Measurements from ENCODE around the gene APOBEC3F.
"Not testable (repeated sequence)": the region's sequence is repeated elsewhere in the genome, so short reads cannot be mapped to it uniquely, and the experiment has no call there.

Gene APOBEC3F

GRCh38 chr22:39077026-39077840, 36.6 kb downstream of the APOBEC3F start, which contains the start of gene APOBEC3G:
APOBEC3G (plus strand) TSS chr22:39077275; CDS start chr22:39077362, 87 bp downstream.
- Histone ChIP-seq H3K4me3 (ENCODE audit: insufficient read depth, low read length, poor library complexity, severe bottlenecking) (peak within 1 kb of the TSS; percentile 70), H3K9ac (ENCODE audit: low read length) (peak within 1 kb of the TSS; percentile 82), H3K27ac (ENCODE audit: low read depth, low read length) (peak within 1 kb of the TSS; percentile 99), H3K79me2 (ENCODE audit: insufficient read depth, low read length) (peaks cover 19% of the 10 kb centered on the region), H3K4me2 (ENCODE audit: low read depth, low read length, poor library complexity, severe bottlenecking) (peak within 1 kb of the TSS; percentile 75), H3F3A (ENCODE audit: insufficient read depth) (peaks cover 39% of the 10 kb centered on the region)
- H3K27me3 ChIP-seq (ENCODE audit: low read length); H4K20me1 ChIP-seq (ENCODE audit: low read depth, low read length); H2AFZ ChIP-seq (ENCODE audit: low read depth, low read length, severe bottlenecking); H3K9me3 ChIP-seq (ENCODE audit: insufficient read depth, low read length); H3K36me3 ChIP-seq (ENCODE audit: low read length); H3K9me2 ChIP-seq (replicated peaks; ENCODE audit: insufficient read depth, low read length): not testable (repeated sequence)

GRCh38 chr22:39077912-39078311, 37.2 kb downstream of the APOBEC3F start:
- H3K79me2 ChIP-seq (ENCODE audit: insufficient read depth, low read length) = peaks cover 19% of the 10 kb centered on the region
- peak overlapping the region; percentile 70 for H3K4me3 ChIP-seq (ENCODE audit: insufficient read depth, low read length, poor library complexity, severe bottlenecking)
- not testable (repeated sequence) for H3K9me3 ChIP-seq (ENCODE audit: insufficient read depth, low read length); H3K9me2 ChIP-seq (replicated peaks; ENCODE audit: insufficient read depth, low read length); H3K36me3 ChIP-seq (ENCODE audit: low read length); H2AFZ ChIP-seq (ENCODE audit: low read depth, low read length, severe bottlenecking); H3K27me3 ChIP-seq (ENCODE audit: low read length); H4K20me1 ChIP-seq (ENCODE audit: low read depth, low read length)
- H3K4me2 ChIP-seq (ENCODE audit: low read depth, low read length, poor library complexity, severe bottlenecking) = peak overlapping the region; percentile 75
- H3F3A ChIP-seq (ENCODE audit: insufficient read depth) = peaks cover 33% of the 10 kb centered on the region
- H3K9ac ChIP-seq (ENCODE audit: low read length) = peak overlapping the region; percentile 82
- H3K27ac ChIP-seq (ENCODE audit: low read depth, low read length) = peak overlapping the region; percentile 81

GRCh38 chr22:39078329-39078728, 37.7 kb downstream of the APOBEC3F start:
- peak overlapping the region; percentile 75 for H3K4me2 ChIP-seq (ENCODE audit: low read depth, low read length, poor library complexity, severe bottlenecking)
- no peak overlapping the region for H2AFZ ChIP-seq (ENCODE audit: low read depth, low read length, severe bottlenecking)
- peak overlapping the region; percentile 81; the same call in 1 of the 2 replicates for H3K27ac ChIP-seq (ENCODE audit: low read depth, low read length)
- no peaks in the 10 kb centered on the region for H3K27me3 ChIP-seq (ENCODE audit: low read length)
- peak overlapping the region; percentile 70 for H3K4me3 ChIP-seq (ENCODE audit: insufficient read depth, low read length, poor library complexity, severe bottlenecking)
- peaks cover 19% of the 10 kb centered on the region for H3K79me2 ChIP-seq (ENCODE audit: insufficient read depth, low read length)
- no peaks in the 10 kb centered on the region for H4K20me1 ChIP-seq (ENCODE audit: low read depth, low read length)
- H3K9me3 ChIP-seq (ENCODE audit: insufficient read depth, low read length) = no peaks in the 10 kb centered on the region
- no peaks in the 10 kb centered on the region for H3K9me2 ChIP-seq (replicated peaks; ENCODE audit: insufficient read depth, low read length)
- no peaks in the 10 kb centered on the region; the same call in 1 of the 2 replicates for H3K36me3 ChIP-seq (ENCODE audit: low read length)
- TF ChIP-seq EZH2phosphoT487 (conservative IDR thresholded peaks at IDR 0.05; ENCODE audit: low read length) (no peak), CTCF (IDR thresholded peaks at IDR 0.05; ENCODE audit: insufficient read depth, low read length, poor library complexity, severe bottlenecking) (no peak)
- peaks cover 29% of the 10 kb centered on the region for H3F3A ChIP-seq (ENCODE audit: insufficient read depth)
- H3K9ac ChIP-seq (ENCODE audit: low read length) = peak overlapping the region; percentile 82

DNA sequence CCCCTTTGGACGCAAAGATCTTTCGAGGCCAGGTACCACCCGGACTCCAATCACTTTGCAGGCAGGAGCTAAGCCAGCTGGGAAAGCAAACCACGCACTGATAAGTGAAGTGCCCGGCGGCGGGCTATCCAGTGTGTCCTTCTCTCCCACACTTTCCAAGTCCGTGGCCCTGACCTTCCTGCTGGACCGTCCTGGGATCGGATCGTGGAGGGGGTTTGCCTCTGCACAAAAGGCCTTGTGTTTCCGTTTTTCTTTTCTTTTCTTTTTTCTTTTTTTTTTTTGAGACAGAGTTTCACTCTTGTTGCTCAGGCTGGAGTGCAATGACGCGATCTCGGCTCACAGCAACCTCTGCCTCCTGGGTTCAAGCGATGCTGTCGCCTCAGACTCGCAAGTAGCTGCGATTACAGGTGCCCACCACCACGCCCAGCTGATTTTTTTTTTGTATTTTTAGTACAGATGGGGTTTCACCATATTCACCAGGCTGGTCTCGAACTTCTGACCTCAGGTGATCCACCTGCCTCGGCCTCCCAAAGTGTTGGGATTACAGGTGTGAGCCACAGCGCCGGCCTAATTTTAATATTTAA, 38.5 kb downstream of the APOBEC3F start:
- H3K9me3 ChIP-seq (ENCODE audit: insufficient read depth, low read length); H3K4me2 ChIP-seq (ENCODE audit: low read depth, low read length, poor library complexity, severe bottlenecking); H3K27me3 ChIP-seq (ENCODE audit: low read length); H3K9ac ChIP-seq (ENCODE audit: low read length); H3K4me3 ChIP-seq (ENCODE audit: insufficient read depth, low read length, poor library complexity, severe bottlenecking); H3K27ac ChIP-seq (ENCODE audit: low read depth, low read length); H4K20me1 ChIP-seq (ENCODE audit: low read depth, low read length); H2AFZ ChIP-seq (ENCODE audit: low read depth, low read length, severe bottlenecking); H3K36me3 ChIP-seq (ENCODE audit: low read length); H3K9me2 ChIP-seq (replicated peaks; ENCODE audit: insufficient read depth, low read length): not testable (repeated sequence)
- Histone ChIP-seq H3F3A (ENCODE audit: insufficient read depth) (peaks cover 21% of the 10 kb centered on the region), H3K79me2 (ENCODE audit: insufficient read depth, low read length) (peaks cover 19% of the 10 kb centered on the region)
